IPS-18c (cell line): ENCODE results near the gene HELZ2.
"Not testable (repeated sequence)": the region's sequence is repeated elsewhere in the genome, so short reads cannot be mapped to it uniquely, and the experiment has no call there.

ENCODE experiments used
- H3K4me3 ChIP-seq: 2 replicates; pipeline ENCODE4 v1.7.0; 2013; ENCODE audit warnings: low read depth, mild to moderate bottlenecking, low read length, moderate library complexity; ENCODE audit not compliant: insufficient read depth
- H3K9me3 ChIP-seq: one replicate; pipeline ENCODE4 v1.6.1; 2013; ENCODE audit warnings: mild to moderate bottlenecking, low read length, moderate library complexity; ENCODE audit not compliant: control insufficient read depth, insufficient read depth

The HELZ2 gene

DNA sequence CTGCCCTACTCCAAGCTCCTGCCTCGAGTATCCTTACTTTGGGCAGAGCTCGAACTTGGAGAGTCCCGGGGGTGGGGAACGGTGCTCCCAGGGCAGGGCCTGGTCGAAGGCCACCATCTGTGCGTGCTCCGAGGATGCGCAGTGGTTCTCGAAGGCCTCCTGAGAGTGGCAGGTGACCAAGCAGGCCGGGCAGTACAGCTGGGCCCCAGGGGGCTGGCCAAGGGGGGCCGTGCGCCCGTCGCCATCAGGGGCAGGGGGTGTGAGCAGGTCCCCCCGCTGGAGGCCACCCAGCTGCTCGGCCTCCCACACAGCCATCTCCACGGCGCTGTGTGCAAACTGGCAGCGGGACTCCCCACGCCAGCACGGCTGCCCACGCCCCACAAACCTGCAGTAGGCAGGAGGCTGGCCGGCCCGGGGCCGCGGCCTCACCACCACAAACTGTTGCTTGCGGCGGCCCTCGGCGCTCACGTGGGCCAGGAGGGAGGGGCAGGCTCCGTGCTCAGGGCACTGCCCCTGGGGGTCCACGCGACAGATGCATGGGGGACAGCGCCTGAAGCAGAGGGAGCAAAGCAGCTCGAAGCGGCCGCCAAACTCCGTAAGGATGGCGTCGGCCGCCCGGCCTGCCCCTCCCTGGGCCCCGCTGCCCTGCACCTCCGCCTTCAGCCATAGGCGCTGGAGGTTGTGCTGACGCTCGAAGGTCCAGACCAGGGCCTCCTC, 1.8 kb downstream of the HELZ2 start:
- no peaks in the 10 kb centered on the region for H3K9me3 ChIP-seq
- no peak overlapping the region for H3K4me3 ChIP-seq

DNA sequence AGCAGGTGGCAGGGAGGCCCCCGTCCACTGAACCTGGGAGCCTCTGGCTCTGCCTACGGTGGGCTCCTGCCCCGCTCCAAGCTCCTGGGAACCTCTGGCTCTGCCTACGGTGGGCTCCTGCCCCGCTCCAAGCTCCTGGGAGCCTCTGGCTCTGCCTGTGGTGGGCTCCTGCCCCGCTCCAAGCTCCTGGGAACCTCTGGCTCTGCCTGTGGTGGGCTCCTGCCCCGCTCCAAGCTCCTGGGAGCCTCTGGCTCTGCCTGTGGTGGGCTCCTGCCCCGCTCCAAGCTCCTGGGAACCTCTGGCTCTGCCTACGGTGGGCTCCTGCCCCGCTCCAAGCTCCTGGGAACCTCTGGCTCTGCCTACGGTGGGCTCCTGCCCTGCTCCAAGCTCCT, 3.0 kb downstream of the HELZ2 start:
- not testable (repeated sequence) for H3K9me3 ChIP-seq, H3K4me3 ChIP-seq

DNA sequence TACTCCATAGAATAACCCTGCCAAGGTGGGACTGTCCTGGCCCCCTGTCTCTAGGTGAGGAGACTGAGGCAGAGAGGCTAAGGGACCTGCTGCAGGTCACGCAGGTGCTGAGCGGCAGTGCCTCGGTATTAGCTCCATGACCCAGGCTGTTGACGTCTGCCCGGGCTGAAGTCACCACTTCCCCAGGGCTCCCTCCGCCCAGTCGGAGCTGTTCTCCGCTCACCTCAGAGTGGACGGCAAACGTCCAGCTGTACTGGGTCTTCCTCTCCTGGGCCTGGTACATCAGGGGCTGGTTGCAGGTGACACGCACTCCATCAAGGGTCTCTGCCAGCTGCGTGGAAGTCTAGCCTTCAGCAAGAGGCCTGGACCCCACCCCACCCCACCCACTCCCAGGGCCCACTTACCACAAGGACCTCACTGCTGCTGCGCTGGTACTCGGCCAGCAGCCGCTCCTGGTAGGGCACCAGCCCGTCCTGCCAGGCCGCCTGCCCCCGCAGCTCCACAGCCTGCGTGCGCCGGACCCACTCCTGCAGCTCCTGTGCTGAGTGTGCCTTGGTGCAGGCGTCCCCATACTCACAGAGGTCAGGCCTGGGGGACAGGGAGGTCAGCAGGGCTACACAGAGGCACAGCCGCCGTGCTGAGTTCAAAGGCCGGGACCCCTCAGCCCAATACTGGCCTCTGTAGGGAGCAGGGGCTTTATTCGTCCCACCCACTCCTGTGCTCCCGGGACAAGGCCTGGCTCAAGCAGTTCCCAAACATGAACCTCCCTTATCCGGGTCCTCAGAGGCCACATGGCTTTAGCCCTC, 3.6 kb downstream of the HELZ2 start:
- Histone ChIP-seq H3K9me3 (no peaks in the 10 kb centered on the region), H3K4me3 (no peak overlapping the region)

DNA sequence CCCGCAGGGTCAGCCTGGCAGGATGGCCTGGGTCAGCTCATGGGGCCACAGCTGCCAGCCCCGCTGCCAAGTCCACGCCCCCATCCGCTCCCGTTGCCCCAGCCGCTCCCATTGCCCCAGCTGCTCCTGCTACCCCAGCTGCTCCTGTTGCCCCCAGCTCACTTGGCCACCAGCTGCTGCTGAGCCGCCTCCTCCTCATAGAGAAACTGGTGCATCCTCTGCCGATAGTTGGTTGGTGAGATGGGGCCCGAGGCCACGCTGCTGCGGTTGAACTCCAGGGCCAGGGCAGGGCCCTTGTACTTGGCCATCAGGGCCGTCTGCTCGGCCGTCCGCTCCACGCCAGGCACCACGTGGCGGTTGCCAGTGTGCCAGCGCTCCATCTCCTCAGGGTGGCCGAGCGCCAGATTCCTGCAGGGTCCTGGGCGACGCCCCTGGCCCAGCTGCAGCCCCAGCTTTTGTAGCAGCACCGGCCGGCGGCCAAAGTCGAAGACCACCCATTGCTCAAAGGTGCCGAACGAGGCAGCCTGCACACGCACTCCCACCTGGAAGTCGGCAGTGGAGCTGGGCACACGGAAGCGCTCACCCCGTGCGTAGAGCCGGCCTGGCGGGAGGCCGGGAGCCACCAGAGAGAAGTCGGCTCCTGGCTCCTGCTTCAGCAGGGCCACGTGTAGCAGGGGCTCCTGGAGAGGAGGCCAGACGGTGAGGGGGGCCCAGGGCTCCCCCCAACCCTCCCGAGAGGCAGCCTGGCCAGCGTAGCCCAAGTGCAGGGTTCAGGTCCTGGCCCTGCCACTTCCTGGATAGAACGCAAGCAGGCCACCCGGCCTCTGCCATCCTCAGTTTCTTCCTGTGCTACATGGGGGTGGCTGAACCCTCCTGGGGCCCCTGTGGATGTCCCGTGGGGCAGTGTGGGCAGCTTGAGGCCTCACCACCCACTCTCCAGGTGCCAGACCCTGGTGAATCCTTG, 4.8 kb downstream of the HELZ2 start:
- Histone ChIP-seq H3K4me3 (no peak overlapping the region), H3K9me3 (no peaks in the 10 kb centered on the region)

DNA sequence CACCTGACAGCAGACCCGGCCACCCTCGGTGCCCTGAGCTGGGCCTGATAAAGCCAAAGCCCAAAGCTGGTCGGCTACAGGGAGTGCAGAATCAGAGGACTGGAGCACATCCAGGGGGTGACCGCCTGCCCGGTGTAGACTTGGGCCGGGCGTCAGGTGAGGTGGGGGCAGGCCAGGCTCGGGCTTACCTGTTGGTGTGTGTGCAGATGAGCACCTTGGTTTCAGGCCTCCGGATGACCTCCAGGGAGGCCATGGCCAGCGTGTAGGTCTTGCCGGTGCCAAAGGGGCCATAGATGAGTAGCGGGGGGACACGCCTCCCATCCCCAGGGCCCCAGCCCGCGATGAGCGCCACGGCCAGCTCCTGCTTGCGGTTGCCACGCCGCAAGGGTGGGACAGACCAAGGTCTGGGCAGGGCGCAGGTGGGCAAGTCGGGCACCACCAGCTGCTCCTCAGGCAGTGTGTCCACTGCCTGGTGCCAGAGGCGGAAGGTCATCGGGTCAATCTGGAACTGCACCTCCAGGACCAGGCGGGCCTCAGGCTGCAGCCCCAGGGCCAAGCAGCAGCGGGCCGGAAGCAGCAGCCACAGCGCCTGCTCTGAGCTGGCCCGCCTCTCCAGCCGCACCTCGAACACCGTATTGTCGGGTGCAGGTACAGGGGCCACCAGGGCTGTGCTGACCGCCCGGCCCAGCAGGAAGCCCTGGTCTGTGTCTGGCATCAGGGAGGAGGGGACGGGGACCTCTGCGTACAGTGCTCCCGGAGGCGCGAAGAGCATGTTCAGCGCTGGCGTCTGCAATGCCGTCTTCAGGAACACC, 5.7 kb downstream of the HELZ2 start:
- Histone ChIP-seq H3K4me3 (no peak overlapping the region), H3K9me3 (no peaks in the 10 kb centered on the region)

DNA sequence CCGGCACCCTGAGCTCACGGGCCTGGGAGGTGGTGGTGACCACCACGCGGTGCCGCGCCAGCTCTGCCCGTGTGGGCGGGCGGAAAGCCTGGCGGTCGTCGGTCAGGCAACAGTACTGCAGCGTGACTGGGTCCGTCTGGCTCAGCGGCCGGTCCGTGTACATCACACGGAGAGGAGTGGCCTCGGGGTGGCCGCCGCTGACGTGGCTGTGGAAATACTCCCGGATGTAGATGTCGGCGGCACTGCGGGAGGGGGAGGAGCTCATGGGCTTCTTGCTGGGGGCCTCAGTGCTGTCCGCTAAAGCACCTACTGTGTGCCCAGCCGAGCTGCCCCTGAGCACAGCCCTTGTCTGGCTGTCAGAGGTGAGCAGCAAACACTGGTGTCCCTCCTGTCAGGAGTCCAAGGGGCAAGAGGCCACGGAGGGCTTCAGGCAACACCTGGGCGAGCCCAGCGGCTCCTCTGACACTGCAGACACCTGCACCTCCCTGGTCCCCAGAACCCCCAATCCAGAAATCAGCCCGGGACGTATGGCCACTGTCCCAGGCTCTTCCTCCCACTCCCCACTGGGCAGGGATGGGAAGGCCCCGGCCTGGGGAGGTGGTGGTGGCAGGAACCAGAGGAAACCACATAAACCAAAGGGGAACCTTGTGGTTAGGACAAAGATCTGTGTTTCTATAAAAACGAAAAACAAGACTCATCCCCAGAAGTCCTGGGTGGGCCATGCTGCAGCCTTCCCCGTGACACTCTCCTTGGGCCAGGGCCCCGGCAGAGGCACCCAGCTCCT, 6.5 kb downstream of the HELZ2 start:
- Histone ChIP-seq H3K9me3 (no peaks in the 10 kb centered on the region), H3K4me3 (no peak overlapping the region)

DNA sequence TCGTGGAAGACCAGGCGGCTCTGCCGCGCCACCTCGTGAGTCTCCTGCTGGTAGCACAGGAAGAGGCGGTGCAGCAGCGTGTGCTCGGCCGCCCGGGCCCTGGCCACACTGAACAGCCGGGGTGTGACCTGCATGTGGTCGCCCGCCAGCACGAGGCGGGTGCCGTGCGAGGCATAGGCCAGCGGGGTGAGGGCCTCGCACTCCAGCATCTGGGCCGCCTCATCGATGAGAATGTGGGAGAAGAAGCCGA, 7.0 kb downstream of the HELZ2 start:
- Histone ChIP-seq H3K4me3 (no peak overlapping the region), H3K9me3 (no peaks in the 10 kb centered on the region)

DNA sequence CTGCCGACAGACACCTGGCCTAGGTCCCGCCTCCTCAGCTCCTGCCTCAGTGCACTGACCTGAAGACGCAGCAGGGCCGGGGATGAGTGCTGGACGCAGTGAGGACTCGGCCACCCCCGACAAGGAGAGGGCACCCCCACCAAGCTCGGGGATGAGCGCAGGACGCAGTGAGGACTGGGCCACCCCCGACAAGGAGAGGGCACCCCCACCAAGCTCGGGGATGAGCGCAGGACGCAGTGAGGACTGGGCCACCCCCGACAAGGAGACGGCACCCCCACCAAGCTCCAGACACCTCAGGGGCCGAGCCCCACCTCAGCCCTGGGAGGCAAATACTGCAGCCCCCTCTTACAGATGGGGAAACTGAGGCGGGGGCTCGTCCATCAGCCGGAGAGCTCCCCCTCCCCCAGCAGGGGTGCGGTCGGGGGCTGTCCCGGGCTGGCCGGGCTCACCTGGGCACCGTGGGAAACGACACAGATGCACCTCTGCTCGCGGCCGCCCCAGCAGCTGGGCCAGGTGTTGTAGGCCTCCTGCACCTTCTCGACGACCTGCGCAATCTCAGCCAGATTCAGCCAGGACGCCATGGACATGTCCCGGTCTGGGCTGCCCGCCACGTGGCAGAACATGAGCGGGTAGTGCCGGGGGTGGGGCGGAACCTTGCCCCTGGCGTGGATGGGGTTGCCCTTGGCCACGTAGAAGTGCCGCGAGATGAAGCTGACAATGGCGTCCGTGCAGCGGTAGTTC, 7.5 kb downstream of the HELZ2 start:
- H3K9me3 ChIP-seq: no peaks in the 10 kb centered on the region
- H3K4me3 ChIP-seq: no peak overlapping the region

DNA sequence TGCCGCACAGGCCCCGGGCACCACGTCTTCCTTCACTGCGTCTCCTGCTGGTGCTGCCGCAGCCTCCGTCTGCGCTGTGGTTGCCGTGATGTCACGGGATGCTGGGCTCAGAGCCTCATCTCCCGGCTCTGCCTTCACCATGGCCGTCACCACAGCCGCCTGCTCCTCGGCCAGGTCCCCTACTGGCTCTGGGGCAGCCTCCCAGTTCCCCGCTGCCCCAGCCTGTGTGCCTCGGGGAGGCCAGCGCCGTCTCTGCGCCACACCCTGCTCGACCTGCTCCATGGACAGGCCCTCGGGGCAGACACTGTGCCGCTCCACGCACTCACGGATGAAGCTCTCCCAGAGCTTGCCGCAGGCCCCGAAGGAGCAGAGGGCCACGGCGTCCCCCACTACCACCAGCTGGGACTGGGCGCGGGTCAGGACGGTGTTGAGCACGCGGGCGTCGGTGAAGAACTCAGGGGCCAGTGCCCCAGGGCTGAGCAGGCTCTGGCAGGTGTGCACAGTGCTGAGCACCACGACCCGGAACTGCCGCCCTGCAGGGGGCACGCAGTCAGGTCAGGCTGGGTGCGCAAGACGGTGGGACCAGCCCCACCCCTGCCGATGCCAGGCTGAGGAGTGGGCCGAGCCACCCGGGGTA, 8.2 kb downstream of the HELZ2 start:
- H3K9me3 ChIP-seq: no peaks in the 10 kb centered on the region
- H3K4me3 ChIP-seq: no peak overlapping the region

DNA sequence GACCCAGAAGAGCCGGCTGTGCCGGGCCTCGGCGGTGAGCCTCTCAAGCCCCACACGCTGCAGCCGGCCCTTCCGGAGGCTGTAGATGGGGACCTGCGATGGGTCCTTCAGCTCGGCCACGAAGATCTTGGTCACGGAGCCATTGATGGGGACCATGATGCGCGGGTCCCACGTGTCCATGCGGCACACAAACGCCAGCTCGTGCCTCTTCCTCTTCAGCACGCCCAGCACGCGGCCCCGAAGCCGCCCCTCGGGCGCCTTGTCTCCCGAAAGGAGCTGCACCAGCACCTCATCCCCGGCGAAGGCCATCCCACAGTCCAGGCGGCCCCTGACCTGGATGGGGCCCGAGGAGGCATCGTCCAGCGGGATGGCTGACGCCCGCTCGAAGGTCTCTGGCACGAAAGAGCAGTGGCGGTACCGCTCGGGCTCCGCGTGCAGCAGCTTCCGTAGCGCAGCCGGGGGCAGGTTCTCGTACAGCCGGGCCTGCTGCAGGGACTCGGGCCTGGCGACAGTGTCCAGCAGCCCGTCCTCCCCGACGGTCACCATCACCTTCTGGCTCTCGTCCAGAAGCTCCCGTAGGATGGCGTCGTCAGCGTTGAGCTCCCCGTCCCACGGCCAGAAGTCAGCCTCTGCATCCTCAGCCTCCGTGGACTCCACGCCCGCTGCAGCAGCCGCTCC, 8.9 kb downstream of the HELZ2 start:
- H3K4me3 ChIP-seq: no peak overlapping the region
- no peaks in the 10 kb centered on the region for H3K9me3 ChIP-seq

DNA sequence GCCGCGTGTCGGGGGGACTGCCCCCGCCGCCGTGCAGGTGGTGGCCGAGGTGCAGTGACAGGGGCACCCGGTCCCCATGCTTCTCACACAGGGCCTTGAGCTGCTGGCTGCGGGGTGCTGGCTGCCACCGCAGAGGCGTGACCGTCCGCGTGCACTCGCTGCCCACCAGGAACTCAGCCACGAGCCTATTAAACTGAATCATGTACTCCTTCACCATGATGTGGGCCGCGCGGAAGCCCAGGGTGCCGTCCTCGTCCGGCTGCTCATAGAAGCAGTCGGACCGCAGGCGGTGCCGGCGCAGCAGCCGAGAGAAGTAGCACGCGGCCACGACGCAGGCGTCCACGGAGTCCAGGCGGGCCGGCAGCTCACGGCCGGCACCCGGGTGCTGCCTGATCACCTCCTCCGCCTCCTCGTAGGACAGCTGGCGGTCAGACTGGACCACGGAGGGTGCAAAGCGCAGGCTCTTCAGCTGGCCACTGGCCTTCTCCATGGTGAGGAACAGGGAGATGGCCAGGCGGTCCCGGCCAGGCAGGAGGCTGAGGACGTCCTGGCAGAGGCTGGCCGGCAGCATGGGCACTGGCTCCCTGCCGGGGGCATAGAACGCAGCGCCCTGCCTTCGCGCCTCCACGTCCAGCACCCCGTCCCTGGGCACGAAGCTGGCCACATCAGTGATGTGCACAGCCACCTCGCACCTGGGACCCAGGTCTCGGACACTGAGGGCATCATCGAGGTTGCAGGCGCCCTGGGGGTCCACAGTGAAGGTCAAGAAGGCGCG, 9.8 kb downstream of the HELZ2 start:
- H3K4me3 ChIP-seq: no peak overlapping the region
- no peaks in the 10 kb centered on the region for H3K9me3 ChIP-seq

DNA sequence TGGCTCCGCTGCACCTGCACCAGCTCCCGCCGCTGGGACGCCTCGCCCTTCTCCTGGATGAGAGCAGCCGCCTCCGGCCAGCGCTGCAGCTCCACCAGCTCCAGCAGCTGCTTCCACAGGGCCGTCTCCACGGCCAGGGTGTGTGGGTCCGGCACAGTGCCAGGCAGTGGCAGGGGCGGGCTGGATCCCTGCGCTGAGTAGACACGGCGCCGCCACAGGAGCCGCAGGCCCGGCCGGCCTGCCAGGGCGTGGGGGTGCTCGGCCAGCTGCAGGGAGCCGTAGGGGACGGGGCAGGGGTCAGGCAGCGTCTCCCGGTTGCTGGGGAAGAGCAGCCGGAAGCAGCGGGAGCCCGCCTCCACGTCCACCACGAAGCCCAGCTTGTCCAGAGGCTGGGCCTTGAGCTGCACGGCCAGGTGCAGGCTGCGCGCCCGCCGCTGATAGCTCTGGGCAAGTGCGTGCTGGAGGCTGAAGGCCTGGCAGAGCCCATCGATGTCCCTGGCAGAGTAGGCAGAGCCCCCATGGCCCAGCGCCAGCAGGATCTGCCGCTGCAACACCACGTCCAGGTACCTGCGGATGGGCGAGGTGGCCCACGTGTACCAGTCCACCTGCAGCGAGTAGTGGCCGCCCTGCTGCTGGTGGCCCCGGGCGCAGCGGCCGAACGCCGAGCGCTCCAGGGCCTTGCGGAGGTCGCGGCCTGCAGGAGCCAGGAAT, 10.7 kb downstream of the HELZ2 start:
- no peaks in the 10 kb centered on the region for H3K9me3 ChIP-seq
- no peak overlapping the region for H3K4me3 ChIP-seq

DNA sequence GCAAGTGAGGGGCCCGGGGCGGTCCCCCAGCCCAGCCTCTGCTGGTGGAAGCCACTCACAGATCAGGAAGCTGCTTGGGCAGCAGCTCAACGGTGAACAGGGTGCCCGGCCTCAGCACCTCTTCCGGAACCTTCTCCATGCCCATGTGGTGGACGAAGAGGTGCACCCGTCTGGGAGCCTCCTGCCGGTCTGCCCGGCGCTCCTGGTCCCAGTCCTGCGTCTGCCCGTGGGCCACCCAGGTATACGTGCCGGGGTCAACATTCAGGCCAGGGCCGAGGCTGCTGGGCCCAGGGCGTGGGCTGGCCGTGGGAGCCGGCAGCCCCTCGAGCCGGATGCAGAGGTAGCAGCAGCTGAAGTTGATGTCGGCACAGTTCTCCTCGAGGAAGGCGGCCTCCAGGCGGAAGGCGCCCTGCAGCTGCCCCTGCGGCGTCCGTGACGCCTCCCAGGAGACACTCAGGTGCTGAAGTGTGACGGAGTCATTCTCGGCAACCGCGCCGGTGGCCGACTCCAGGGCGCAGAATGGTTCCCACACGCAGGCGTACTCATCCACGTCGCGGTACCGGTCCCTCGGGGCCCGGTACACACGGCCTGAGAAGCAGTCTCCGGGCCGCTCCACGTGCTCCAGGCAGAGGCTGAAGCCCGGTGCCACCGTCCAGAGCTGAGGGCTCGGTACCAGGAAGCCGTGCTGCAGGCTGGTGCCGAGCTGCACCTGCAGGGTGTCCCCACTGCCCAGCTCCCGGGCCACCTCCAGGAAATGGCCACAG, 11.4 kb downstream of the HELZ2 start:
- Histone ChIP-seq H3K9me3 (no peaks in the 10 kb centered on the region), H3K4me3 (no peak overlapping the region)
